WTC11 (cell line): Measurements from ENCODE around the gene SCN8A. TPM values are rescaled to one million over a fixed set of nuclear protein-coding genes. Genes with fewer than 3 reads are reported as not detected.

Source experiments
- ATAC-seq: fragments of 200-7000 bp; cut with Tn5 transposase; 2 replicates; pipeline ENCODE4 v1.10.0; 2021; ENCODE audit warnings: mild to moderate bottlenecking, moderate library complexity
- CTCF ChIA-PET: fragments of 300-600 bp; sonication (Branson Sonifier 250); formaldehyde crosslinking; loops from one replicate; lab custom pipeline; 2021; ENCODE audit warnings: antibody characterized with exemption; lab: Charles Lee
- POLR2A ChIA-PET: fragments of 350-600 bp; sonication (Branson Sonifier 250); formaldehyde crosslinking; loops from one replicate; lab custom pipeline; 2021; ENCODE audit warnings: antibody characterized with exemption; lab: Charles Lee
- DNase-seq: peaks from one replicate; pipeline ENCODE4 v3.0.0; 2021; ENCODE audit warnings: low spot score
- H3K27ac Mint-ChIP-seq: 2 replicates; pipeline ENCODE4 v1.8.0; 2021; ENCODE audit warnings: mixed read lengths
- H3K27me3 Mint-ChIP-seq: 2 replicates; pipeline ENCODE4 v1.8.0; 2021; ENCODE audit warnings: low read depth, mild to moderate bottlenecking, moderate library complexity, mixed read lengths
- H3K36me3 Mint-ChIP-seq: 2 replicates; pipeline ENCODE4 v1.8.0; 2021; ENCODE audit warnings: mixed read lengths
- H3K4me1 Mint-ChIP-seq: 2 replicates; pipeline ENCODE4 v1.8.0; 2022; ENCODE audit warnings: mixed read lengths
- H3K4me3 Mint-ChIP-seq: 2 replicates; pipeline ENCODE4 v1.8.0; 2021; ENCODE audit warnings: mild to moderate bottlenecking, moderate library complexity, mixed read lengths
- H3K9me3 Mint-ChIP-seq: 2 replicates; pipeline ENCODE4 v1.8.0; 2021; ENCODE audit warnings: mixed read lengths
- AFF4 ChIP-seq: sonication (generic); formaldehyde crosslinking; IDR thresholded peaks from 2 replicates; pipeline ENCODE4 v1.8.1; 2023; ENCODE audit warnings: mild to moderate bottlenecking, missing genetic modification reagents, borderline replicate concordance
- ATF6 ChIP-seq: sonication (generic); formaldehyde crosslinking; IDR thresholded peaks from 2 replicates; pipeline ENCODE4 v1.8.1; 2023; ENCODE audit warnings: mild to moderate bottlenecking, missing genetic modification reagents
- CBFB ChIP-seq: sonication (generic); formaldehyde crosslinking; IDR thresholded peaks from 2 replicates; pipeline ENCODE4 v1.8.1; 2022; ENCODE audit warnings: mild to moderate bottlenecking, low read depth, missing genetic modification reagents
- ESRRA ChIP-seq: sonication (generic); formaldehyde crosslinking; IDR thresholded peaks from 2 replicates; pipeline ENCODE4 v1.8.1; 2022; ENCODE audit warnings: mild to moderate bottlenecking, missing genetic modification reagents, borderline replicate concordance
- ETV6 ChIP-seq: sonication (generic); formaldehyde crosslinking; IDR thresholded peaks from 2 replicates; pipeline ENCODE4 v1.8.1; 2022; ENCODE audit warnings: mild to moderate bottlenecking, missing genetic modification reagents
- FOXK1 ChIP-seq: sonication (generic); formaldehyde crosslinking; IDR thresholded peaks from 2 replicates; pipeline ENCODE4 v1.8.0; 2022; ENCODE audit warnings: mild to moderate bottlenecking, moderate library complexity, missing genetic modification reagents
- GTF2I ChIP-seq: fragments of 250-450 bp; sonication (Bioruptor Pico); conservative IDR thresholded peaks from 2 replicates; pipeline ENCODE4 v1.4.0; 2021; ENCODE audit warnings: mild to moderate bottlenecking
- MXD4 ChIP-seq: fragments of 250-450 bp; sonication (Bioruptor Pico); IDR thresholded peaks from 2 replicates; pipeline ENCODE4 v1.8.0; 2021; ENCODE audit warnings: mild to moderate bottlenecking, moderate library complexity, borderline replicate concordance
- PRDM15 ChIP-seq: sonication (generic); formaldehyde crosslinking; IDR thresholded peaks from 2 replicates; pipeline ENCODE4 v1.8.0; 2022; ENCODE audit warnings: missing genetic modification reagents
- RELA ChIP-seq: sonication (generic); formaldehyde crosslinking; IDR thresholded peaks from 2 replicates; pipeline ENCODE4 v1.8.1; 2022; ENCODE audit warnings: missing genetic modification reagents, mild to moderate bottlenecking, borderline replicate concordance
- RORB ChIP-seq: fragments of 250-450 bp; sonication (Bioruptor Pico); IDR thresholded peaks from 2 replicates; pipeline ENCODE4 v1.9.0; 2021; ENCODE audit warnings: mild to moderate bottlenecking
- SMAD3 ChIP-seq: sonication (generic); formaldehyde crosslinking; IDR thresholded peaks from 2 replicates; pipeline ENCODE4 v1.8.0; 2022; ENCODE audit warnings: missing genetic modification reagents, mild to moderate bottlenecking, borderline replicate concordance
- SMAD4 ChIP-seq: sonication (generic); formaldehyde crosslinking; IDR thresholded peaks from 2 replicates; pipeline ENCODE4 v1.8.0; 2022; ENCODE audit warnings: mild to moderate bottlenecking, missing genetic modification reagents
- STAT6 ChIP-seq: sonication (generic); formaldehyde crosslinking; conservative IDR thresholded peaks from 2 replicates; pipeline ENCODE4 v1.8.1; 2023; ENCODE audit warnings: mild to moderate bottlenecking, low read depth, missing genetic modification reagents, moderate library complexity
- TEAD1 ChIP-seq: sonication (generic); formaldehyde crosslinking; IDR thresholded peaks from 2 replicates; pipeline ENCODE4 v1.8.0; 2022; ENCODE audit warnings: mild to moderate bottlenecking, missing genetic modification reagents
- TEAD4 ChIP-seq: sonication (generic); formaldehyde crosslinking; IDR thresholded peaks from 2 replicates; pipeline ENCODE4 v1.8.0; 2022; ENCODE audit warnings: mild to moderate bottlenecking, missing genetic modification reagents
- ZMAT4 ChIP-seq: fragments of 250-450 bp; sonication (Bioruptor Pico); IDR thresholded peaks from 2 replicates; pipeline ENCODE4 v1.9.0; 2021; ENCODE audit warnings: mild to moderate bottlenecking
- ZNF317 ChIP-seq: sonication (generic); formaldehyde crosslinking; IDR thresholded peaks from 2 replicates; pipeline ENCODE4 v1.8.1; 2023; ENCODE audit warnings: low read depth, mild to moderate bottlenecking, moderate library complexity, missing genetic modification reagents, borderline replicate concordance
- ZNF416 ChIP-seq: fragments of 250-450 bp; sonication (Bioruptor Pico); IDR thresholded peaks from 2 replicates; pipeline ENCODE4 v1.9.0; 2021; ENCODE audit warnings: mild to moderate bottlenecking, inconsistent platforms
- ZSCAN18 ChIP-seq: fragments of 250-450 bp; sonication (Bioruptor Pico); IDR thresholded peaks from 2 replicates; pipeline ENCODE4 v2.1.2; 2022; ENCODE audit warnings: mild to moderate bottlenecking, moderate library complexity
- total RNA-seq: library from RNA; stranded (reverse); gene quantifications from 3 replicates; pipeline ENCODE4 v1.2.3, GENCODE V29; 2021

The SCN8A gene
- total RNA-seq, 1 experiment from 2014 or later = 14.4 TPM

GRCh38 chr12:51693569-51693968, 102.5 kb downstream of the SCN8A start (continued):
- no peak for TF ChIP-seq TEAD4 (CRISPR knock-in tag)

GRCh38 chr12:51694146-51694545, 103.1 kb downstream of the SCN8A start:
- Mint-ChIP-seq H3K27ac (no peak overlapping the region), H3K4me1 (no peaks in the 10 kb centered on the region), H3K36me3 (no peaks in the 10 kb centered on the region), H3K27me3 (no peaks in the 10 kb centered on the region), H3K9me3 (no peaks in the 10 kb centered on the region), H3K4me3 (no peak overlapping the region)
- TF ChIP-seq SMAD4 (CRISPR knock-in tag) = no peak
- no peak for TF ChIP-seq TEAD4 (CRISPR knock-in tag)
- no peak for TF ChIP-seq RELA
- TF ChIP-seq ZNF317 = no peak
- TF ChIP-seq TEAD1 (CRISPR knock-in tag) = no peak
- no peak for TF ChIP-seq STAT6 (CRISPR knock-in tag)
- no peak for TF ChIP-seq ETV6 (CRISPR knock-in tag)
- no peak for TF ChIP-seq RORB
- TF ChIP-seq PRDM15 (CRISPR knock-in tag) = no peak
- no peak for TF ChIP-seq MXD4 (CRISPR knock-in tag)
- no peak for TF ChIP-seq ZSCAN18 (CRISPR knock-in tag)
- no peak for TF ChIP-seq FOXK1
- no peak for TF ChIP-seq GTF2I (CRISPR knock-in tag)
- POLR2A ChIA-PET = no interaction called here
- ATAC-seq (no peak), DNase-seq (no peak)
- CTCF ChIA-PET = interaction anchor here (1.0 kb wide), 1 partner anchor 130 kb away, joined by 3 read pairs; no protein-coding TSS in a partner anchor

- POLR2A ChIA-PET = no interaction called here
- no peak for ATAC-seq
- TF ChIP-seq CBFB (CRISPR knock-in tag) (no peak), ESRRA (CRISPR knock-in tag) (no peak), SMAD3 (CRISPR knock-in tag) (no peak), ZNF416 (no peak), ATF6 (no peak), AFF4 (no peak), SMAD4 (CRISPR knock-in tag) (no peak), ZMAT4 (CRISPR knock-in tag) (no peak)
Measured at GRCh38 chr12:51695241-51696010, 104.4 kb downstream of the SCN8A start.

More at GRCh38 chr12:51695241-51696010, 104.4 kb downstream of the SCN8A start:
- CTCF ChIA-PET = no interaction called here
- no peaks in the 10 kb centered on the region for H3K27me3 Mint-ChIP-seq
- H3K4me3 Mint-ChIP-seq = no peak overlapping the region
- no peak for DNase-seq
- no peak overlapping the region for H3K27ac Mint-ChIP-seq
- H3K36me3 Mint-ChIP-seq = no peaks in the 10 kb centered on the region
- H3K4me1 Mint-ChIP-seq = no peaks in the 10 kb centered on the region
- no peaks in the 10 kb centered on the region for H3K9me3 Mint-ChIP-seq
